ENCODE data around the gene CHTF8. TPM values are rescaled to one million over a fixed set of nuclear protein-coding genes. Genes with fewer than 3 reads are reported as not detected.

Gene CHTF8
- total and polyA plus RNA-seq, 10 of the 15 experiments (the other 5 are each of a cell fraction or from before 2014, with no cell fraction given): 18.5 to 159 (median 102) TPM

DNA sequence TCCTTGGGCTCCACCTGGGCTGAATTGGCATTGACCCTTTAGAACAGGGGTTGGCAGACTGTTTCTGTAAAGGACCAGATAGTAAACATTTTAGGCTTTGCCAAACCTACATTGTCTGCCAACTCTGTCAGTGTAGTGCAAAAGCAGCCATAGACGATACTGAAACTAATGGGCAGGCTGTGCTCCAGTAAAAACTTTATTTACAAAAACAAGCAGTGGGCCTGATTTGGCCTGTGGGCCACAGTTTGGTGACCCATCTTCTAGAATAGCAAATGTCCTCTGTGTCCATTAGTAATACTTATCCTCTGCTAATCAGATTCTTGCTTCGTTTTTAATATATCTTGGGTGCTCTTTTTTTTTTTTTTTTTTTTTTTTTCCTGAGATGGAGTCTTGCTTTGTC, 6.2 kb upstream of the CHTF8 start:
- ChIA-PET CTCF (no interaction called here), SMC1A (ENCODE audit: uncharacterized antibody, unreplicated experiment) (no interaction called here), POLR2A (no interaction called here), RAD21 (ENCODE audit: unreplicated experiment) (no interaction called here)
- peaks cover 2% of the 10 kb centered on the region; the same call in 1 of the 2 replicates for H3K4me1 ChIP-seq (ENCODE audit: control insufficient read depth, insufficient read depth, low read length)
- no peak overlapping the region for H3K4me3 ChIP-seq
- no peak overlapping the region for H3K27ac ChIP-seq (ENCODE audit: control insufficient read depth, insufficient read depth)
- H3K79me2 ChIP-seq (ENCODE audit: control insufficient read depth, insufficient read depth, low read length): peaks cover 33% of the 10 kb centered on the region
- H3K4me2 ChIP-seq (ENCODE audit: control insufficient read depth, insufficient read depth): no peak overlapping the region
- FAIRE-seq (no peak), DNase-seq (ENCODE audit: low read depth, low spot score) (no peak), ATAC-seq (no peak)
- peaks cover 19 to 29% of the 10 kb centered on the region in 2 experiments for H3K36me3 ChIP-seq (ENCODE audit: control insufficient read depth in 2 of 2, insufficient read depth in 2 of 2, low read length in 1 of 2)
- no peaks in the 10 kb centered on the region for H3K27me3 ChIP-seq (replicated peaks in 1 of 2; ENCODE audit: control insufficient read depth in 2 of 2, insufficient read depth in 2 of 2, low read length in 1 of 2)
- no peak for TF ChIP-seq MEF2A (IDR thresholded peaks at IDR 0.05; ENCODE audit: insufficient read depth, low read depth, low read length)
- TF ChIP-seq, protein P1, sequence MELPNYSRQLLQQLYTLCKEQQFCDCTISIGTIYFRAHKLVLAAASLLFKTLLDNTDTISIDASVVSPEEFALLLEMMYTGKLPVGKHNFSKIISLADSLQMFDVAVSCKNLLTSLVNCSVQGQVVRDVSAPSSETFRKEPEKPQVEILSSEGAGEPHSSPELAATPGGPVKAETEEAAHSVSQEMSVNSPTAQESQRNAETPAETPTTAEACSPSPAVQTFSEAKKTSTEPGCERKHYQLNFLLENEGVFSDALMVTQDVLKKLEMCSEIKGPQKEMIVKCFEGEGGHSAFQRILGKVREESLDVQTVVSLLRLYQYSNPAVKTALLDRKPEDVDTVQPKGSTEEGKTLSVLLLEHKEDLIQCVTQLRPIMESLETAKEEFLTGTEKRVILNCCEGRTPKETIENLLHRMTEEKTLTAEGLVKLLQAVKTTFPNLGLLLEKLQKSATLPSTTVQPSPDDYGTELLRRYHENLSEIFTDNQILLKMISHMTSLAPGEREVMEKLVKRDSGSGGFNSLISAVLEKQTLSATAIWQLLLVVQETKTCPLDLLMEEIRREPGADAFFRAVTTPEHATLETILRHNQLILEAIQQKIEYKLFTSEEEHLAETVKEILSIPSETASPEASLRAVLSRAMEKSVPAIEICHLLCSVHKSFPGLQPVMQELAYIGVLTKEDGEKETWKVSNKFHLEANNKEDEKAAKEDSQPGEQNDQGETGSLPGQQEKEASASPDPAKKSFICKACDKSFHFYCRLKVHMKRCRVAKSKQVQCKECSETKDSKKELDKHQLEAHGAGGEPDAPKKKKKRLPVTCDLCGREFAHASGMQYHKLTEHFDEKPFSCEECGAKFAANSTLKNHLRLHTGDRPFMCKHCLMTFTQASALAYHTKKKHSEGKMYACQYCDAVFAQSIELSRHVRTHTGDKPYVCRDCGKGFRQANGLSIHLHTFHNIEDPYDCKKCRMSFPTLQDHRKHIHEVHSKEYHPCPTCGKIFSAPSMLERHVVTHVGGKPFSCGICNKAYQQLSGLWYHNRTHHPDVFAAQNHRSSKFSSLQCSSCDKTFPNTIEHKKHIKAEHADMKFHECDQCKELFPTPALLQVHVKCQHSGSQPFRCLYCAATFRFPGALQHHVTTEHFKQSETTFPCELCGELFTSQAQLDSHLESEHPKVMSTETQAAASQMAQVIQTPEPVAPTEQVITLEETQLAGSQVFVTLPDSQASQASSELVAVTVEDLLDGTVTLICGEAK (IDR thresholded peaks at IDR 0.05; ENCODE audit: borderline replicate concordance): peak; percentile 67
- in situ Hi-C loops (cut with MboI): no loop called here
- BruUV-seq (replicated peaks): no TSS peak
- no peaks in the 10 kb centered on the region for H4K20me1 ChIP-seq (ENCODE audit: control insufficient read depth, insufficient read depth)
- 84% methylated on average over 2 of the region's 2 CpGs for WGBS (ENCODE audit: insufficient coverage, insufficient replicate concordance, low lambda C conversion rate, missing lambda C conversion rate)
- H2AFZ ChIP-seq (ENCODE audit: control insufficient read depth, low read depth, low read length): no peak overlapping the region
- H3K9ac ChIP-seq (ENCODE audit: control insufficient read depth, insufficient read depth, low read length): no peak overlapping the region
- no peaks in the 10 kb centered on the region for H3K9me3 ChIP-seq (replicated peaks; ENCODE audit: control insufficient read depth, insufficient read depth, low read length)
- intact Hi-C loops (cut with micrococcal nuclease; ENCODE audit: unreplicated experiment): no loop called here

Data from GM12878 (cell line).